Left ventricle myocardium superior (tissue), 1 donor: ENCODE results near the gene CNOT8. TPM values are rescaled to one million over a fixed set of nuclear protein-coding genes. Genes with fewer than 3 reads are reported as not detected.

Experiments
- ATAC-seq: fragments of 200-7000 bp; cut with Tn5 transposase; one replicate; pipeline ENCODE4 v1.9.1; 2020; ENCODE audit warnings: mild to moderate bottlenecking, moderate library complexity
- DNase-seq: peaks from one replicate; pipeline ENCODE4 v3.0.0-alpha.2; 2020
- intact Hi-C: fragments of 100-400 bp; cut with micrococcal nuclease; formaldehyde crosslinking; loops from one replicate; pipeline ENCODE4 v1.11.0; 2022
- total RNA-seq: library from RNA; stranded (reverse); fragmentation: NEBNext Ultra II Directional; extraction: Animal tissue kit (Norgen Biotek cat#: 25700); gene quantifications from one replicate; pipeline ENCODE4 v1.2.1, GENCODE V29; 2021
- donor health status: DM: no; HTN: yes; CAD: no; lungs with severe emphysema.

Gene CNOT8
- total RNA-seq, 1 donor from 2014 or later: 26.1 TPM

GRCh38 chr5:154860123-154860522 is 1.7 kb downstream of the CNOT8 start:
- intact Hi-C loops: no loop called here
- DNase-seq: no peak

GRCh38 chr5:154860765-154861164 is 2.3 kb downstream of the CNOT8 start:
- ATAC-seq (no peak), DNase-seq (no peak)
- intact Hi-C loops: no loop called here

More at GRCh38 chr5:154860123-154860522, 1.7 kb downstream of the CNOT8 start:
- ATAC-seq: no peak

- DNase-seq (no peak), ATAC-seq (no peak)
- intact Hi-C loops: no loop called here
Measured at GRCh38 chr5:154861946-154862345, 3.5 kb downstream of the CNOT8 start.

GRCh38 chr5:154862766-154863165 is 4.3 kb downstream of the CNOT8 start:
- ATAC-seq (no peak), DNase-seq (no peak)
- intact Hi-C loops: no loop called here

GRCh38 chr5:154863291-154864080 is 5.1 kb downstream of the CNOT8 start:
- ATAC-seq (no peak), DNase-seq (no peak)
- intact Hi-C loops: no loop called here

- DNase-seq (no peak), ATAC-seq (no peak)
- intact Hi-C loops: no loop called here
Measured at GRCh38 chr5:154865466-154866184, 7.2 kb downstream of the CNOT8 start.

GRCh38 chr5:154866841-154867240 is 8.4 kb downstream of the CNOT8 start:
- DNase-seq (no peak), ATAC-seq (no peak)
- intact Hi-C loops: no loop called here

- ATAC-seq (peak; percentile 48), DNase-seq (no peak)
- intact Hi-C loops: no loop called here
Measured at GRCh38 chr5:154868702-154869101, 10.3 kb downstream of the CNOT8 start.

- intact Hi-C loops: no loop called here
- no peak for ATAC-seq
- no peak for DNase-seq
Measured at GRCh38 chr5:154871734-154872133, 13.3 kb downstream of the CNOT8 start.

- no peak for DNase-seq
- intact Hi-C loops: no loop called here
Measured at GRCh38 chr5:154873791-154874331, 15.4 kb downstream of the CNOT8 start.

GRCh38 chr5:154878642-154879335 is 20.4 kb downstream of the CNOT8 start:
- intact Hi-C loops: no loop called here
- DNase-seq: no peak
- no peak for ATAC-seq

More at GRCh38 chr5:154873791-154874331, 15.4 kb downstream of the CNOT8 start:
- no peak for ATAC-seq

GRCh38 chr5:154881986-154882385 is 23.6 kb downstream of the CNOT8 start:
- DNase-seq: no peak
- intact Hi-C loops: no loop called here
- peak; percentile 51 for ATAC-seq

GRCh38 chr5:154884424-154884823 is 26.0 kb downstream of the CNOT8 start:
- ATAC-seq: no peak
- no peak for DNase-seq
- intact Hi-C loops: no loop called here

- DNase-seq (no peak), ATAC-seq (no peak)
- intact Hi-C loops: no loop called here
Measured at GRCh38 chr5:154885439-154885838, 27.0 kb downstream of the CNOT8 start.

GRCh38 chr5:154892369-154892771 is 33.9 kb downstream of the CNOT8 start:
- intact Hi-C loops: no loop called here
- ATAC-seq (peak; percentile 43), DNase-seq (no peak)

GRCh38 chr5:154893381-154893780 is 35.0 kb downstream of the CNOT8 start:
- intact Hi-C loops: no loop called here
- ATAC-seq: no peak

GRCh38 chr5:154895606-154896561 is 37.5 kb downstream of the CNOT8 start:
- ATAC-seq (no peak), DNase-seq (no peak)
- intact Hi-C loops: no loop called here

More at GRCh38 chr5:154893381-154893780, 35.0 kb downstream of the CNOT8 start:
- DNase-seq: no peak

- DNase-seq (no peak), ATAC-seq (no peak)
- intact Hi-C loops: no loop called here
Measured at GRCh38 chr5:154896562-154897165, 38.2 kb downstream of the CNOT8 start.
